Left lung (tissue), 10 donors: ENCODE data around the gene IRF2. TPM values are rescaled to one million over a fixed set of nuclear protein-coding genes. Genes with fewer than 3 reads are reported as not detected.
A peak's percentile ranks its signal among the peaks of the same experiment; 100 is the strongest.
"Not testable (repeated sequence)": the region's sequence is repeated elsewhere in the genome, so short reads cannot be mapped to it uniquely, and the experiment has no call there.

Experiments used
- ATAC-seq: fragments of 200-7000 bp; cut with Tn5 transposase; one replicate; pipeline ENCODE4 v1.9.1; 2020; ENCODE audit warnings: moderate library complexity
- DNase-seq, 4 donors: peaks; one replicate each; pipeline ENCODE4 v3.0.0-alpha.2; 2013 to 2020
- H3K27ac ChIP-seq, 2 donors: fragments of 200-600 bp; sonication (generic) in 1 of 2; one replicate each; pipeline versions ENCODE4 v1.5.0 to v1.8.0; 2020 to 2021
- H3K27me3 ChIP-seq, 2 donors: fragments of 200-600 bp; sonication (generic) in 1 of 2; one replicate each; pipeline versions ENCODE4 v1.5.0 to v1.8.0; 2020 to 2021
- H3K36me3 ChIP-seq, 2 donors: fragments of 200-600 bp; sonication (generic) in 1 of 2; one replicate each; pipeline versions ENCODE4 v1.5.0 to v1.8.0; 2020 to 2021
- H3K4me1 ChIP-seq, 2 donors: fragments of 200-600 bp; one replicate each; pipeline ENCODE4 v1.8.0; 2021
- H3K4me3 ChIP-seq, 2 donors: fragments of 200-600 bp; sonication (generic) in 1 of 2; one replicate each; pipeline versions ENCODE4 v1.5.0 to v1.8.0; 2020 to 2021; ENCODE audit warnings: mild to moderate bottlenecking in 1 of 2
- H3K9me3 ChIP-seq, 2 donors: fragments of 200-600 bp; sonication (generic) in 1 of 2; one replicate each; pipeline versions ENCODE4 v1.5.0 to v1.8.0; 2020 to 2021
- CTCF ChIP-seq, 2 donors: fragments of 200-600 bp; sonication (generic) in 1 of 2; IDR thresholded peaks; one replicate each; pipeline versions ENCODE4 v1.5.0 to v1.8.0; 2021; ENCODE audit warnings: antibody characterized with exemption in 2 of 2
- intact Hi-C, 2 donors: fragments of 100-400 bp; cut with DNase I; formaldehyde crosslinking; loops; one replicate each; pipeline versions ENCODE4 v1.11.2 to v1.14.2; 2022
- polyA plus RNA-seq, 6 donors: library from polyadenylated mRNA; unstranded; fragments of 120-200 nt; gene quantifications; one replicate each; pipeline ENCODE4 v1.2.1, GENCODE V29; 2013; ENCODE audit not compliant: insufficient read length in 6 of 6
- total RNA-seq, 2 donors: library from RNA; stranded (reverse); fragmentation: NEBNext Ultra II Directional; extraction: Animal tissue kit (Norgen Biotek cat#: 25700); gene quantifications; one replicate each; pipeline ENCODE4 v1.2.1, GENCODE V29; 2021
- donor health status: DM: no; HTN: yes; CAD: no.
- donor health status: DM: no; HTN: no; CAD: no.

Gene IRF2
- total and polyA plus RNA-seq, 8 donors: 32.8 to 50.2 (median 47.0) TPM

GRCh38 chr4:184383497-184384055 lies 90.8 kb downstream of the IRF2 start:
- Histone ChIP-seq H3K4me3 (no peak overlapping the region), H3K27me3 (no peaks in the 10 kb centered on the region), H3K4me1 (peaks cover 30 to 63% of the 10 kb centered on the region in 2 donors), H3K27ac (peak overlapping the region; percentile 67 to 82), H3K9me3 (no peaks in the 10 kb centered on the region), H3K36me3 (peaks cover 0 to 20% of the 10 kb centered on the region in 2 donors)
- ATAC-seq (peak; percentile 64), DNase-seq (no peak)
- TF ChIP-seq CTCF (IDR thresholded peaks at IDR 0.05): no peak
- intact Hi-C loops: no loop called here

GRCh38 chr4:184382189-184382846 lies 92.0 kb downstream of the IRF2 start:
- Histone ChIP-seq H3K9me3 (no peaks in the 10 kb centered on the region), H3K4me3 (no peak overlapping the region), H3K36me3 (peaks cover 0 to 9% of the 10 kb centered on the region in 2 donors), H3K27ac (peak overlapping the region in 1 of 2 donors; percentile 82), H3K4me1 (peaks cover 30 to 61% of the 10 kb centered on the region in 2 donors), H3K27me3 (no peaks in the 10 kb centered on the region)
- intact Hi-C loops: no loop called here
- no peak for TF ChIP-seq CTCF (IDR thresholded peaks at IDR 0.05)
- DNase-seq (no peak), ATAC-seq (peak; percentile 17)

GRCh38 chr4:184380707-184381106 lies 93.6 kb downstream of the IRF2 start:
- ATAC-seq (no peak), DNase-seq (no peak)
- Histone ChIP-seq H3K4me1 (peaks cover 30 to 49% of the 10 kb centered on the region in 2 donors), H3K4me3 (no peak overlapping the region), H3K9me3 (no peaks in the 10 kb centered on the region), H3K27me3 (no peaks in the 10 kb centered on the region), H3K27ac (no peak overlapping the region), H3K36me3 (no peaks in the 10 kb centered on the region)
- intact Hi-C loops: no loop called here
- no peak for TF ChIP-seq CTCF (IDR thresholded peaks at IDR 0.05)

GRCh38 chr4:184380214-184380613 lies 94.1 kb downstream of the IRF2 start:
- intact Hi-C loops, H3K27ac ChIP-seq: not testable (repeated sequence)

GRCh38 chr4:184376923-184377322 lies 97.4 kb downstream of the IRF2 start:
- H3K4me1 ChIP-seq: peaks cover 2 to 20% of the 10 kb centered on the region in 2 donors
- TF ChIP-seq CTCF (IDR thresholded peaks at IDR 0.05): no peak
- intact Hi-C loops: no loop called here
- ATAC-seq (no peak), DNase-seq (no peak)
- no peaks in the 10 kb centered on the region for H3K36me3 ChIP-seq
- no peaks in the 10 kb centered on the region for H3K9me3 ChIP-seq
- no peak overlapping the region for H3K27ac ChIP-seq
- no peaks in the 10 kb centered on the region for H3K27me3 ChIP-seq
- no peak overlapping the region for H3K4me3 ChIP-seq

More at GRCh38 chr4:184380214-184380613, 94.1 kb downstream of the IRF2 start:
- not testable (repeated sequence) for ATAC-seq, H3K36me3 ChIP-seq, H3K4me3 ChIP-seq, H3K27me3 ChIP-seq, DNase-seq, H3K9me3 ChIP-seq
- H3K4me1 ChIP-seq: peaks cover 30 to 49% of the 10 kb centered on the region in 2 donors
